Jurkat, Clone E6-1 (cell line): ENCODE results near the gene SPG21.

Source experiments
- DNase-seq: peaks from one replicate; pipeline ENCODE4 v3.0.0-alpha.2; 2011; ENCODE audit warnings: low read depth, low spot score
- H3K4me3 ChIP-seq: 2 replicates; pipeline ENCODE4 v1.5.1; 2011; ENCODE audit warnings: mild to moderate bottlenecking, low read length, control low read depth, moderate library complexity

SPG21 gene

DNA sequence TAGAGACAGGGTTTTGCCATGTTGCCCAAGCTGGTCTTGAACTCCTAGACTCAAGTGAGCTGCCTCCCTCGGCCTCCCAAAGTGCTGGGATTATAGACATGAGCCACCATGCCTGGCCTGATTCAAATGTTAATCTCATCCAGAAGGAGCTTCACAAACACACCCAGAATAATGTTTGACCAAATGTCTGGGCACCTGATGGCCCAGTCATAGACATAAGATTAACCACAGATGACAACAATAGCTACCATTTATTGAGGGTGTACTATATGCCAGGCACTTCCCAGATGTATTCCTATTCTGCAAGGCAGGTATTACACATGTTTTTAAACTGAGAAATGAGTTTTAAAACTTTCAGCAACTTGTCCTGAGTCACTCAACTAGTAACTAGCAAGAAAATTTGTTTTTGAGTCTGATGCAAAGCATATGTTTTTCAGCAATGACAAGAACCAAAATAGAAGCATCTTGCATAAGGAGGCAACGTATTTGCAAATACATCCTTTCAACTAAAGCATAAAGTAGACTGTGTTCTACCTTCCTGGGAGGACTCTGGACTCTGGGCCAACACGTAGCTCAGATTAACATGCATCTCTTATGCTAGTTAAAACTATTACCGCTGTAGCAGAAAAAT is 8.1 kb upstream of the SPG21 start:
- no peak for DNase-seq
- H3K4me3 ChIP-seq = no peak overlapping the region

DNA sequence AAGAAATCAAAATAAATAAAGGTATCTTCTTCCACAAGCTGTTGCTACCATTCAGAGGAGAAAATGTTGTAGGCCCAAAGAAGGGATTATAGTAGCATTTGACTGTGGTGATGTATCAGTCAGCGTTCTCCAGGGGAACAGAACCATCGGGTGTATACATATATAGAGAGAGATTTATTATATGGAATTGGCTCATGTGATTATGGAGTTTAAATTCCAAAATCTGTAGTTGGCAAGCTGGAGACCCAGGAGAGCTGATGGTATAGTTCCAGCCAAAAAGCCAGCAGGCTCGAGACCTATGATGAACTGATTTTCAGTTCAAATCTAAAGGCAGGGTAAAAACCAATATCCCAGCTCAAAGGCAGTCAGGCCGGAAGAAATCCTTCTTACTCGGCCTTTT is 7.4 kb upstream of the SPG21 start:
- H3K4me3 ChIP-seq = no peak overlapping the region
- no peak for DNase-seq

DNA sequence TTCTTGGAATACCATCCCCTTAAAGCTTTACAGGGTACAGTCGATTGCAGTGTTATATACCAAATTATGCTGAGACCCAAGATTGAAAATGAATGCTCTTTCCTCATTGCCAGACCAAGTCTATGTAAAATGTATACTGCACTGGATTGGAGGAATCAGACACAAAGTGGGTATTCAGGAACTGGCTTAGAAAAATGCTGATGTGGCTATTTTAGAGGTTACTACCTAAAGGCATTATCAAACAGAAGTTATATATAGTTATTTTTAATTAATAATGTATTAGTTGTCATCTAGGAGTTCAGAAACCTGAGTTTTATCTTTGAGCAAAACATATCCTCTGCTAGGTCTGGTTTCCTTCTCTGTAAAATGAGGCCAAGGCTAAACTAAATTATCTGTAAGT is 3.6 kb upstream of the SPG21 start:
- no peak for DNase-seq
- H3K4me3 ChIP-seq = no peak overlapping the region

DNA sequence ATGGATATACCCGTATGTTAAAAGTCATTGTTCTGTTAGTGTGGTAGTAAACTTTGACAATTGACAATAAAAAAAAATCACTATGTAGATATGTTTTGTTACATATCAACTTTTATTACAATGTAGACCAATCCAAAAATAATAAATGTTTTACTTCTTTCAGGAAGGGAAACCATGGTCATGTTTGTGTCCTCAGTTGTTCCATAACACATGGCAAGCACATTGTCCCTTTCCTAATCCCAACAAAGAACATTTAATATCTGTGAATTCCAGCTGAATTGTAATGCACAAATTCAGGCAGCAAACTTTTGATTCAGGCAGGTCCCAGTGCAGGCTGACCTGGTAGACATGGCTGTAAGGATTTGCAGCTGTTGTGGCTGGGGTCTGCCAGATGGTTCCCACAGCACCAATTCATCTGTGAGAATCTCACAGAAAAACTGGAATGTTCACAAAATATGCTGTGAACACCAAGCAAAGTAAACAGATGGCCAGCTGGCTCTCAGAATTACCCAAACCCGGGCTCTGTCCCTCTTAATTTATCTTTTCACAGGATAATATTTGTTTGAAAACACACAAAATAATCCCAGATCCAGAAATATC is 1.9 kb upstream of the SPG21 start:
- no peak overlapping the region for H3K4me3 ChIP-seq
- no peak for DNase-seq

DNA sequence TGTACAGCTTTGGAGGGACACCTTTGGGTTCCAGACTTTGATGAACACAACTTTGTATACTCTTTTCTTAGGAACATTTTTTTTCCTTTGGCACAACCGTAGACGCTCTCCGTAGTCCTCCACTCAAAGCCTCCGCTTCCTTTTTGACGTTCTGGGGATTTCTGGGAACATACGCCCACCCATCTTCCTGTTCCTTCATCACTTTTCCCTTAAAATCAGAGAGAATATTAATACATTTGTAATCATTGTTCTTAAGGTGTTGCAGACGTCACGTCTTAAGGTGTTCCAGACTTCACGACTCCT is 405 bp upstream of the SPG21 start:
- peak overlapping the region; percentile 92 for H3K4me3 ChIP-seq
- DNase-seq = no peak

DNA sequence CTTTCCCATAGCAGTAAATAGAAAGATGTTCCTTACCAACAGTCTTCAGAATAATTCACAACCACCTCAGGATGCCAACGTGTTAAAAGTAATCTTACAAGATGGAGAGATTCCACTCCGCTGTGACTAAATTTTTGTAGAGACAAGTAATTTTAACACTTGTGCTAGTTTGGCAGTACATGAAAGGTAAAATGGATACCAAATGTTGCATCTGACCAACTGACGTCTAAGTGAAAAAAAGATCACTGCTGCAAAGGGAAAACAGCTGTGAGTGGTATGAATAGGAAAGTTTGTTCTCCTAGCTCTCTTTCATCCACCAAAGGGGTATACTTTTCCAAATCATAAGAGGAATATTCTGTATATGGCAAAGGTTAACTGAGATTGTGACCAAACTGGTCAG is 2.6 kb downstream of the SPG21 start:
- DNase-seq = no peak
- H3K4me3 ChIP-seq = no peak overlapping the region

DNA sequence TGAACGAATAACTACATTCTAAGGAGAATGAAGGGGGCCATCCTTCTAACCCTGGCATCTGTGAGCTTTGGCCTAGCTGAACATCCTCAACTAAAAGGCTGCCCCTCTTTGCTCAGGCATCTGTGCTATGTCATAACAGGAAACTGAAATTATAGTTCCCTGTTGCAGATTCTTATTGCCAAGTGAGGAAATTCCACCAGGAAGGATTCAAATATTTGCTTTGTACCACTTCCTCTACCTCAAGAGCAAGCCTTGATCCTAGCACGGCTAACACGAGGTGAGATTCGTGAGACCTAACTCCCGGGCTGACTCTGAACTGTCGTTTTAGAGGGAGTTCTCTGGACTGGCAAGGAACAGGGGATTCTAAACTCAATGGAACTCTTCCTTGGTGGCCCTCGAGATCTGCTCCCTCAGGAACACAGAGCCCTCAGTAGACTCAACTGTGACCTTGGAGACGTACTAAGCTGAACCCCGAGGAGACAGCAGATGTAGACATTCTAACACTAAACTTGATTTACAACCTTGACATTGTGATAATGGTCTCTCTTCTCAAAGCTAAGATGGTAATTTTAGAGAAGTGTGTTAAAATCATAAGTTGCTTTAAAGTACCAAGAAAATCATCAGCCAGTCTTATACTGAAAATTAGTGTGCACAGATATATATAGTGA is 4.2 kb downstream of the SPG21 start:
- H3K4me3 ChIP-seq = no peak overlapping the region
- DNase-seq = no peak

DNA sequence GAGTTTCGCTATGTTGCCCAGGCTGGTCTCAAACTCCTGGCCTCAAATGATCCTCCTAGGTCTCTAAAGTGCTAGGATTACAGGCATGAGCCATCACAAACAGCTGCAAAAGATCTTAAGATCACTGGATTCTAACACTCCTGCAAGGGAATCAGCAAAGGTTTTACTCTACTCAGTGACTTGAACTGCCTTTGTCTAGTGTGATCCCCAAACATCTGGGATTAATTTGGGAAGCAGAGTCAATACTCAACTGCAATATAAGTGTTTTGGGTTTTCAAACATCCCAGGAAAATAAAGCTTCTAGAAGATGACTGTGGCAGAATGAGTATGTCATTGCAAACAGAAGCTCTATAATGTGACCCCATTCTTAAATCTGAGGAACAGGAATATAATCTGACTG is 7.2 kb downstream of the SPG21 start:
- no peak overlapping the region for H3K4me3 ChIP-seq
- DNase-seq = no peak

DNA sequence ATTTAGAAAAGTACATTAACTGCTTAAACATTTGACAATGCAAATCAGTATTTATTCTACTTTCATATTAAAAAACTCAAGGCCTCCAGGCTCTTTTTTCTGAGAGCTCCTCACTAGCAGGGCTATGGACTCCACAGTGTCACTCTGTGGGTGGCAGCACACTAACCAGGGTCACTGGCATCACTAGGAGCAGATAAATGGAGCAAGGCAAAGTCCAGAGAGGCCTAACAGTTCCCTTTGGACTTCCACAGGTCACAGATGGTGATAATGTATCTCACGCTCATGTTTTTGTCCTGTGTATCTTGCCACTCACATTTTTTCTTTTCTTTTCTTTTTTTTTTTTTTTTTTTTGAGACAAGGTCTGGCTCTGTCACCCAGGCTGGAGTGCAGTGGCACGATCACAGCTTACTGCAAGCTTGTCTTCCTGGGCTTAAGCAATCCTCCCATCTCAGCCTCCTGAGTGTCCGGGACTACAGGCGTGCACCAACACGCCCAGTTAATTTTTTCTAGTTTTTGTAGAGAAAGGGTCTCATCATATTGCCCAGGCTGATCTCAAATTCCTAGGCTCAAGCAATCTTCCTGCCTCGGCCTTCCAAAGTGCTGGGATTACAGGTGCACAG is 7.8 kb downstream of the SPG21 start:
- DNase-seq = no peak
- no peak overlapping the region for H3K4me3 ChIP-seq

DNA sequence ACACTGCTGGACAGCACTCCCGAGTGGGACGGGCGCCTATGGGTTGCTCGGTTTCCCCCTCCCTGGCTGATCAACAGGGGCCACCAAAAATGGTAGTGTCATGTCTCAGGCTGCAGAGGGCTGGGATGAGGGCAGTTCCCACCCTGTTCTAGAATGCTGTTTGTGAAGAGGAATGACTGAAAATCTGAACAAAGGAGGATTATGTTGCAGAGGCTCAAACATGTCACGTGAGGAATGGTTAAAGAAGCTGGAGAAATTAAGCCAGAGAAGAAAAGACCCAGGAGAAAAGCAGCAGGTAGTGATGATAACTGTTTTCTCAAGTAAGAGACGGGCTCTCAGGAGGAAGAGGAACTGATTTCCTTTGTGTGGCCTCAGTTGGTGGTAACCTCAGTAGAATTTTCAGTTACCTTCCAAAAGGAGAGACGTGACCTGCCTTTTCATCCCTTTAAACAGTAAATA is 10.4 kb downstream of the SPG21 start:
- no peak for DNase-seq
- no peak overlapping the region for H3K4me3 ChIP-seq

DNA sequence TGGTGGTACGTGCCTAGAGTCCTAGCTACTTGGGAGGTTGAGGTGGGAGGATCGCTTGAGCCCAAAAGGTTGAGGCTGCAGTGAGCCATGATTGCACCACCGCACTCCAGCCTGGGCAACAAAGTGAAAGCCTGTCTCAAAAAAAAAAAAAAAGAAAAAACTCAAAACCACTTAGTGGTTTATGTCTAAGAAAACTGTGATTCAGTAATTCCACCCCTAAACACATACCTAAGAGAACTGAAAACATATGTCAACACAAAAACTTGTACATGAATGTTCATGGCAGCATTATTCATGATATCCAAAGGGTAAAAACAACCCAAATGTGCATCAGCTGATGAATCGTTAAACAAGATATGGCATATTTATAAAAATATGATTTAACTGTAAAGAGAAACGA is 14.3 kb downstream of the SPG21 start:
- DNase-seq = no peak
- no peak overlapping the region for H3K4me3 ChIP-seq

DNA sequence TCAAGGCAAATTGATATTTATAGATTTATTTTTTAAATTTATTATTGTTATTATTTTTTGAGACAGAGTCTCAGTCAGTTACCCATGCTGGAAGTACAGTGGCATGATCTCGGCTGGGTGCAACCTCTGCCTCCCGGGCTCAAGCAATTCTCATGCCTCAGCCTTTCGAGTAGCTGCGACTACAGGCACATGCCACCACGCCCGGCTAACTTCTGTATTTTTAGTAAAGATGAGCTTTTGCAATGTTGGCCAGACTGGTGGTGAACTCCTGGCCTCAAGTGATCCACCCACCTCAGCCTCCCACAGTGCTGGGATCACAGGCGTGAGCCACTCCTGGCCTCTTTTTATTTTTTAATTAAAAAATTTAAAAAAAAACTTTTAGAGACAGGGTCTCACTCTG is 19.0 kb downstream of the SPG21 start:
- no peak for DNase-seq

DNA sequence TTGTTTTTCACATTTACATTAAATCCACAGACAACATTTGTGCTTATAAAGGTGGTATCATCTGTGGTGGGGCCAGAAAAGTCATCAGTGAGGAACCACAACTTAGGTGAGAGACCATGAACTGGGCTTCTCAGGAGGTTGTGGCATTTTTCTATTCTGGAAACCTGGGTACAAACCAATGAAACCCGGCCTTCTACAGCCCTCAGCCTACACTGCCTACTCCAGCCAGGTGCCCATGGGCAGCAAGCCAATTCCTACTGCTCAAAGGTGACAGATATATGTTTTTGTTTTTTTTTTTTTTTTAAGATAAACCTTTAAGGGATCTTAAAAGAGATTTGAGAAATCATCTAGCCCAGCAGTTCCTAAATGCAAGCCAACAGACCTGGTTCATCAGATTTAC is 20.3 kb downstream of the SPG21 start:
- DNase-seq = no peak
- no peak overlapping the region for H3K4me3 ChIP-seq

More for the DNA sequence above, 19.0 kb downstream of the SPG21 start:
- H3K4me3 ChIP-seq = no peak overlapping the region

DNA sequence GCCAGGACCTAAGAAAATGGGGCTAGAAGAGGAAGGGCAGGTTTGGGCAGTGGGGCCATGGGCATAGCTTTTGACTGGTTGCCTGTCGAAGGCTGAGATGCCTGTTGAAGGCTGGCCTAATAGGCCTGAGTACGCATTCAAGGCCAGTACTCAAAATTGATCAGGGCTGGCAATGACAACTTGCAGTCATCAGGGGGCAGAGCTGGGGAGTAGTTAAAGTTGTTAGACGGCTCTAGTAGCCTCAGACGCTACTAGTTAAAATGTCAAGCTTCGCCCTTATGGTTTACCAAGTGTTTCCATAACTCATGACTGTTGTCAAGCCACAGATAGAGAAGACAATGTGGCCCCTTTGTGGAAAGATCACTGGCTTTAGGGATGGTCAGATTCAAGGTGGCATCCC is 28.7 kb downstream of the SPG21 start:
- H3K4me3 ChIP-seq = no peak overlapping the region
- no peak for DNase-seq

DNA sequence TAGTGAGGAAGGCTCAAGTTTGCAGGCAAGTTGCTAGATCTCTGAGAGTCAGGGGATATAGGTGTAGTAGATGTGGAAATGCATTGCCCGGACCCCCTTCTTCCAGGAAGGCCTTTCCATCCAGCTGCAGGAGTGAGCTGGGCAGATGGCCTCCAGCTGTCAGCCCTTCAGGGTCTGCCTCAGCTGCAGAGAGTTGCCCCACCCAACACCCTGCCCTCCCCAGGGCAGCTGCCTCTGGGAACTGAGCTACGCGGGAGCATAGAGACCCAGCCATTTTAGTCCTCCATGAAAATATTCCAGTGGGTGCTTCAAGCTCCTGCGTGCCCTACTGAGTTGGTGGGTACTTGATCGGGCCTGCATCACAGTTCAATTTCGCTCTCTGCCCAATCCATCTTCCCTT is 29.6 kb downstream of the SPG21 start:
- no peak for DNase-seq
- no peak overlapping the region for H3K4me3 ChIP-seq

DNA sequence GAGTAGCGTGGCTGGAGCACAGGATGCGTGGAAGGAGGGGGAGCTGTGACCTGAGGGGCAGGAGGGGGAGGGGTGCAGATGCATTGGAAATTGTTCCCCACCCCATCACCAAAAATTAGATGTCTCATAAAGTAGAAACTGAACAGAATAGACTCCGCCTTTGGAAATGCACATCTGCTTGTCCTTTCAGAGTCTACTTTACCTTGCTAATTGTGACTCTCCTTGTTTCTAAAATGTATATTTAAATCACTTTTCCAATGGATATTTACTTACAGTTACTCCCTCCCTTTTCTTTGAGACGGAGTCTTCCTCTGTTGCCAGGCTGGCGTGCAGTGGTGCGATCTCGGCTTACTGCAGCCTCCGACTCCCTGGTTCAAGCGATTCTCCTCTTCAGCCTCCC is 30.6 kb downstream of the SPG21 start:
- no peak overlapping the region for H3K4me3 ChIP-seq
- no peak for DNase-seq

DNA sequence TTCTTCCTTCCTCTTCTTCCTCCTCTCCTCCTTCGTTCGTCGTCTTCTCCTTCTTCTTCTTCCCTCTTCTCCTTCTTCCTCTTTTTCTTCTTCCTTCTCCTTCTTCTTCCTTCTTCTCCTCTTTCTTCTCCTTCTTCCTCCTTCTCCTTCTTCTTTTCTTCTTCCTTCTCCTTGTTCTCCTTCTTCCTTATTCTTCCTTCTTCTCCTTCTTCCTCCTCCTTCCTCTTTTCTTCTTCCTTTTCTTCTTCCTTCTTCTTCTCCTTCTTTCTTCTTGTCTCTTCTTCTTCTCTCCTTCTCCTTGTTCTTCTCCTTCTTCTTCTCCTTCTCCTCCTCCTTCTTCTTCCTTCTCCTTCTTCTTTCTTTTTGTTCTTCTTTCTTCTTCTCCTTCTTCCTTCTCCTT is 35.3 kb downstream of the SPG21 start:
- DNase-seq = no peak
- H3K4me3 ChIP-seq = no peak overlapping the region

DNA sequence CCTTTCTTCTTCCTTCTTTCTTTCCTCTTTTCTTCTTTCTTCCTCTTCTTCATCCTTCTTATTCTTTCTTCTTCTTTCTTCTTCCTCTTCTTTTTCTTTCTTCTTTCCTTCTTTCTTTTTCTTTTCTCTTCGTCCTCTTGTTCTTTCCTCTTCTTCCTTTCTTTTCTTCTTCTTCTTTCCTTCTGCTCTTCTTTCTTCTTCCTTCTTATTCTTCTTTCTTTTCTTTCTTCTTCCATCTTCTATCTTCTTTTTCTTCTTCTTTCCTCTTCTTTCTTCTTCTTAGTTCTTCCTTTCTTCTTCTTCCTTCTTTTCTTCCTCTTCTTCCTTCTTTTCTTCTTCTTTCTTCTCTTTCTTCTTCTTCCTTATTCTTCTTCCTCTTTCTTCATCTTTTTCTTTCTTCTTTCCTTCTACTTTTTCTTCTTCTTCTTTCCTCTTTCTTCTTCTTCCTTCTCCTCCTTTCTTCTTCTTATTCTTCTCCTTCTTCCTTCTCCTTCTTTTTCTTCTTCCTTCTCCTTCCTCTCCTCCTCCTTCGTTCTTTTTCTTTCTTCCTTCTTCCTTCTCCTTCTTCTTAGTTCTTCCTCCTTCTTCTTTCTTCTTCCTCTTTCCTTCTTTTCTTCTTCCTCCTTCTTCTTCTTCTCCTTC is 37.8 kb downstream of the SPG21 start:
- DNase-seq = no peak
- H3K4me3 ChIP-seq = no peak overlapping the region

DNA sequence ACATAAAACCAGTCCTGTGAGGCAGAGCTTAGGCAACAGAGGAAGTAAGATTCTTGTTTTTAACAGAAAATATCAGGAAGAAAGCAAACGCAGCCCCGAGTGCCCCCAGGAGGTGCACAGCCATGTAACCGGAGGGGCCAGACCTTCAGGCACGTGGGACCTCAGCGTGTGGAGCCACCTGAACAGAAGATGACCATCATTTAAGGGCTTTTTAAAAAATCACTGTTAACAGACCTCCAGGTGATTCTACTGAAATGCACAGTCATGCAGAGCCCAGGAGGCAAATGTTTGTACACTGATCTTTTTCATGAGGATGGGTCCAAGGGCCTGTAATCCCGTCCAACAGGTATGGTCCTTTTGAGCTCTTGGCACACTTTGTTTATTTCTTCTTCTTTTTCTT is 38.8 kb downstream of the SPG21 start:
- no peak overlapping the region for H3K4me3 ChIP-seq
- DNase-seq = no peak
